Neutrophil (primary cell): ENCODE measurements around the gene PCBD1.

Experiments
- H3K27ac ChIP-seq: fragments of 200-600 bp; sonication (generic); 2 replicates; pipeline ENCODE4 v1.5.1; 2016; ENCODE audit warnings: mild to moderate bottlenecking, moderate library complexity
- H3K27me3 ChIP-seq: fragments of 200-600 bp; sonication (generic); 2 replicates; pipeline ENCODE4 v1.6.0; 2016; ENCODE audit warnings: mild to moderate bottlenecking
- H3K36me3 ChIP-seq: fragments of 200-600 bp; sonication (generic); 2 replicates; pipeline ENCODE4 v1.5.1; 2017
- H3K4me1 ChIP-seq, 2 experiments: fragments of 200-600 bp in 1 of 2; sonication (generic) in 1 of 2; 1 replicate in 1 of 2; 2 replicates in 1 of 2; pipeline versions ENCODE4 v1.5.1 to v1.6.1; 2013 to 2016; ENCODE audit warnings: low read depth in 1 of 2, low read length in 1 of 2, mild to moderate bottlenecking in 1 of 2, moderate library complexity in 1 of 2; ENCODE audit not compliant: control insufficient read depth in 1 of 2, insufficient read depth in 1 of 2
- H3K4me3 ChIP-seq, 2 experiments: fragments of 200-600 bp in 1 of 2; sonication (generic) in 1 of 2; 1 replicate in 1 of 2; 2 replicates in 1 of 2; pipeline ENCODE4 v1.5.1; 2013 to 2016; ENCODE audit warnings: low read depth in 1 of 2, low read length in 1 of 2, mild to moderate bottlenecking in 1 of 2, moderate library complexity in 1 of 2
- H3K9me3 ChIP-seq: fragments of 200-600 bp; sonication (generic); 2 replicates; pipeline ENCODE4 v1.5.1; 2016
- TF ChIP-seq, protein P1 (sequence below): fragments of 200-600 bp; sonication (generic); IDR thresholded peaks from 2 replicates; pipeline ENCODE4 v1.5.1; 2016; ENCODE audit warnings: antibody characterized with exemption

Gene PCBD1

DNA sequence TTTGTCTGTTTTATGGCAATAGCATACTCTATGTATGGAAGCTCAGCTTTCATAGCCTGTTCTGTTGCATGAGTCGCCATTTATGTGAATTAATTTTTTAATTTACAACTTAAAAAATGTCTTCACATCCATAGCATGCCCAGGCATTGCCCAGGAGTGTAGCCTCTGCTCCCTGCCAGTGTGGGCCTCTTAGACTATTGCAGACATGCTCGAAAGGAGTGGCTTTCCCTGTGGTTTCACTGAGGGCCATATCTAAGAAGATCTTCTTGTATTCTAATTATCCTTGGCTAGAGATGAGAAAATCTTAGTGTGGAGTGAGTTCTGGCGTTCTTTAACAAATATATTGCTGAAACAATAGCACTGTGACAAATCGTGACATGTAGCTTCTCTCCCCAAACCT lies 35.3 kb downstream of the PCBD1 start:
- H3K27me3 ChIP-seq: no peaks in the 10 kb centered on the region
- H3K27ac ChIP-seq: no peak overlapping the region
- no peaks in the 10 kb centered on the region for H3K4me1 ChIP-seq
- no peaks in the 10 kb centered on the region for H3K9me3 ChIP-seq
- TF ChIP-seq, protein P1, sequence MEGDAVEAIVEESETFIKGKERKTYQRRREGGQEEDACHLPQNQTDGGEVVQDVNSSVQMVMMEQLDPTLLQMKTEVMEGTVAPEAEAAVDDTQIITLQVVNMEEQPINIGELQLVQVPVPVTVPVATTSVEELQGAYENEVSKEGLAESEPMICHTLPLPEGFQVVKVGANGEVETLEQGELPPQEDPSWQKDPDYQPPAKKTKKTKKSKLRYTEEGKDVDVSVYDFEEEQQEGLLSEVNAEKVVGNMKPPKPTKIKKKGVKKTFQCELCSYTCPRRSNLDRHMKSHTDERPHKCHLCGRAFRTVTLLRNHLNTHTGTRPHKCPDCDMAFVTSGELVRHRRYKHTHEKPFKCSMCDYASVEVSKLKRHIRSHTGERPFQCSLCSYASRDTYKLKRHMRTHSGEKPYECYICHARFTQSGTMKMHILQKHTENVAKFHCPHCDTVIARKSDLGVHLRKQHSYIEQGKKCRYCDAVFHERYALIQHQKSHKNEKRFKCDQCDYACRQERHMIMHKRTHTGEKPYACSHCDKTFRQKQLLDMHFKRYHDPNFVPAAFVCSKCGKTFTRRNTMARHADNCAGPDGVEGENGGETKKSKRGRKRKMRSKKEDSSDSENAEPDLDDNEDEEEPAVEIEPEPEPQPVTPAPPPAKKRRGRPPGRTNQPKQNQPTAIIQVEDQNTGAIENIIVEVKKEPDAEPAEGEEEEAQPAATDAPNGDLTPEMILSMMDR: no peak
- peaks cover 29% of the 10 kb centered on the region for H3K36me3 ChIP-seq
- no peak overlapping the region for H3K4me3 ChIP-seq

DNA sequence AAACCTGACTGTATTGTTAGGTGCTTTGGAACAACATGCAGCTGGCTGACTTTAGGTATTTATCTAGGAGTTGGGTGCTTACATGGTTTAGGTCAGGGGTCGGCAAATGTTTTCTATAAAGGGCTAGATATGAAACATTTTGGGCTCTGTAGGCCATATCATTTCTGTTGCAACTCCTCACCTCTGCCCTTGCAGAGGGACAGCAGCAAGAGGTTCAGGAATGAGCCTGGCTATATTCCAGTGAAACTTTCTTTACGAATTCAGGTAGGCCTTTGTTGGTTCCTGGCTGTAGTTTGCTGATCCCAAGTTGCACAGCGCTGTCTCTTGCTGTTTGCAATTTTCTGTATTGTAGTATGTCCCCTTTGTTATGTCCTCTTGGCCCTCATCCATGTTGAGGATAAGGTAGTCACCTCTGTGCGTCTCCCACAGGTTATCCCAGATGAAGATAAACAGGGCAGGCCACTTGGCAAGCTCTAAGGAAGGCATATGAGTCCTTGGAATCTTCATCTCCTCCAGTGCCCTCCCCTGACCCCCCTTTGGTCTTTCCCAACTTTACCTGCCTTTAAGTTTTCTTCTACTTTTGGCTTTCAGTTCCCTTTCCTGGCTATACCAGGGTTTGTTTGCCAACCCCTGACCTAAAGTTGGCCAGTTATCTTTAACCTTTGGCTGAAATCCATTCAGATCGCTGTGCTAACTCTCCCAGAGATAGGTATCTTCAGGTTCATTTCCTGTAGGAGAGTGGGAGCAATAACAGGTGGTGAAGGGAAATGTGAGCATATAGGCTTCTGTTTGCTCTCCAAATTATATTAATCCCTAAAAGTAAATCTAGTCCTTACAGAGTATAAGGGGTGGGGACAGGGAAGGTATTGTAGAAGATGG lies 36.5 kb downstream of the PCBD1 start:
- Histone ChIP-seq H3K9me3 (no peaks in the 10 kb centered on the region), H3K27ac (no peak overlapping the region), H3K4me1 (no peaks in the 10 kb centered on the region), H3K27me3 (no peaks in the 10 kb centered on the region), H3K4me3 (no peak overlapping the region), H3K36me3 (peaks cover 24% of the 10 kb centered on the region)
- TF ChIP-seq, protein P1: no peak

DNA sequence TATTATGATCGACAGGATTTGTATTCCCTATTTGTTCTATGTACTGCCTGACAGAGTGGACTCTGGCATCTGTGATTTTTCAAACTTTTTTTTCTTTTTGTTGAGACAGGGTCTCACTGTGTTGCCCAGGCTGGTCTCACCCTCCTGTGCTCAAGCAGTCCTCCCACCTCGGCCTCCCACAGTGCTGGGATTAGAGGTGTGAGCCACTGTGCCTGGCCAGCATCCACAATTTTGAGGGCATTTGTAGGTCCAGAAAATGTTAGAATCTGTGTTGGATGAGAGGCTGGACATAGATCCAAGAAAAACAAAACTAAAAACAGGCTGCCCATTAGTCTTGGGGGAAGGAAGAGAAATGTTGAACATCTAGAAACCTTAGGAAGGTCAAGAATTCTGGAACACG lies 38.3 kb downstream of the PCBD1 start:
- Histone ChIP-seq H3K4me1 (no peaks in the 10 kb centered on the region), H3K9me3 (no peaks in the 10 kb centered on the region), H3K4me3 (no peak overlapping the region), H3K27ac (no peak overlapping the region), H3K27me3 (no peaks in the 10 kb centered on the region), H3K36me3 (peaks cover 32% of the 10 kb centered on the region)
- TF ChIP-seq, protein P1: no peak

DNA sequence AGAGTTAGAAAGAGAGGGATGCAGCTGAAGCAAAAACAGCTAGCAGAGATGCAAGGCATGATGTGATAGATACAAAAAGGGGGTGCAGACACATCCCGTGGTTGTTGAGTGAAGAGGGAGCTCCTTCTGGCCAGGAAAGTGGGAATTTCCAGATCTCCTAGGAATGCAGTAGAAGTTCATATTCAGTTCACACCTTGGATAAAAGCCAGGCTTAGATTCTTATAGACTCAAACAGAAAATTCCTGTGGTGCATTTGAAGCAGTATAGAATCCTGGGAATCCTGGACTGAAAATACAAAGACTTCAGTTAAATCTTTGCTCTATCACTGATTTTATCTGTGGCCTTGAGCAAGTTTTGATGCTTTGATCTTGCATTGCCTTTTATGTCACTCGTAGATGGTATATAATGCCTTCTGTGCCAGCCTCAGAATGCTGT lies 38.8 kb downstream of the PCBD1 start:
- no peak overlapping the region for H3K27ac ChIP-seq
- TF ChIP-seq, protein P1: no peak
- H3K4me1 ChIP-seq: no peaks in the 10 kb centered on the region
- no peaks in the 10 kb centered on the region for H3K27me3 ChIP-seq
- H3K36me3 ChIP-seq: peaks cover 32% of the 10 kb centered on the region
- no peak overlapping the region for H3K4me3 ChIP-seq
- no peaks in the 10 kb centered on the region for H3K9me3 ChIP-seq

DNA sequence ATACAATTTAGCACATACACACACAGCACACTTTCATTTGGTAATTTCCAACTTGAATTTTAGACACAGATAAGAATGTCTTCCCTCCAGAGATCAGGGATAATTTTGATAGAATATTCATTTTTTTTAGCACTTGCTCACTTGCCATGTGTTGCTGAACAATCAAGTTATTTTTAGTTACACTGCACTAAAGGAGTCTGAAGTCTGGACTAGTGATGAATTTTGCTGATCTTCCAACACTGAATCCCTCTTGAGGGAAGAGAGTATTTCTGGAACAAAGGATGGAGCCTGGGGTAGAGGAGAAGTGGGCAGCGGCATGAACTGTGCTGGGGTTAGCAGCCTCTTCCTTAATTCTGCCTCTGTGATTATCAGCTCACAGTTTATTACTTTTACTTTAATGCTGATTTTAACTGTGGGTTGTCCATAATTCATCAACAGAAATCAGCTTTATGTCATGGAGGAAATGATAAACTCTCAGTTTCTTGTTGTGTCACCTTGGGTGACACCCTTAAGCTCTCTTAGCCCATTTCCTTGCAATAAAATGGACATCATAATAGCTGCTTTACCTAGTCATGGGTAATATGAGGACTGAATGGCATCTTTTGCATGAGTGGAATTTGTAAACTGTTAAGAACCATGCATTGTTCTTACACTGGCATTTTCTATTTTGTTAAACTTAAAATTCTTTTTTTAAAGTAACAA lies 40.6 kb downstream of the PCBD1 start:
- no peak overlapping the region for H3K27ac ChIP-seq
- TF ChIP-seq, protein P1: no peak
- H3K36me3 ChIP-seq: peaks cover 32% of the 10 kb centered on the region
- no peak overlapping the region for H3K4me3 ChIP-seq
- no peaks in the 10 kb centered on the region for H3K4me1 ChIP-seq
- H3K27me3 ChIP-seq: no peaks in the 10 kb centered on the region
- H3K9me3 ChIP-seq: no peaks in the 10 kb centered on the region
